Prostate gland (tissue), 2 donors: ENCODE results near the gene TXNRD3.

Source experiments
- CTCF ChIP-seq, 4 experiments: fragments of 200-600 bp in 2 of 4; fragments of 450-650 bp in 2 of 4; sonication (generic) in 2 of 4; IDR thresholded peaks; 1 replicate in 3 of 4; 2 replicates in 1 of 4; pipeline ENCODE4 v1.5.1; 2016 to 2019; ENCODE audit warnings: antibody characterized with exemption in 4 of 4, mild to moderate bottlenecking in 2 of 4, moderate library complexity in 2 of 4
- POLR2A ChIP-seq: fragments of 450-650 bp; IDR thresholded peaks from one replicate; pipeline ENCODE4 v1.6.1; 2016; ENCODE audit warnings: antibody characterized with exemption, mild to moderate bottlenecking

GRCh38 chr3:126672340-126672739 is 17.4 kb upstream of the TXNRD3 start:
- TF ChIP-seq POLR2A (no peak), CTCF (IDR thresholded peaks at IDR 0.05) (no peak)
